Measurements from ENCODE around the gene IFT43.
"Not testable (repeated sequence)": the region's sequence is repeated elsewhere in the genome, so short reads cannot be mapped to it uniquely, and the experiment has no call there.

IFT43 gene

GRCh38 chr14:75980856-75981255 is 4.7 kb upstream of the IFT43 start:
- DNase-seq (ENCODE audit: low read depth), result no peak

GRCh38 chr14:75981426-75982265 is 3.9 kb upstream of the IFT43 start, which contains the start of gene TGFB3:
TSS of gene TGFB3 (minus strand) at chr14:75981995. CDS start at chr14:75980893, 1,102 bp downstream.
- no peak for DNase-seq (ENCODE audit: low read depth)

GRCh38 chr14:75982266-75983018 is 3.1 kb upstream of the IFT43 start:
- peak; percentile 45 for DNase-seq (ENCODE audit: low read depth)

- DNase-seq (ENCODE audit: low read depth), result no peak
Observed at GRCh38 chr14:75983019-75983358, 2.6 kb upstream of the IFT43 start.

GRCh38 chr14:75984674-75985073 is 889 bp upstream of the IFT43 start:
- DNase-seq (ENCODE audit: low read depth), result no peak

GRCh38 chr14:75986439-75986765 is 839 bp downstream of the IFT43 start:
- DNase-seq (ENCODE audit: low read depth), result no peak

- DNase-seq (ENCODE audit: low read depth), result no peak
Observed at GRCh38 chr14:75987201-75987970, 1.8 kb downstream of the IFT43 start.

GRCh38 chr14:75989134-75989533 is 3.6 kb downstream of the IFT43 start:
- DNase-seq (ENCODE audit: low read depth), result no peak

- DNase-seq (ENCODE audit: low read depth), result no peak
Observed at GRCh38 chr14:75990297-75990696, 4.7 kb downstream of the IFT43 start.

GRCh38 chr14:75991753-75992152 is 6.2 kb downstream of the IFT43 start:
- no peak for DNase-seq (ENCODE audit: low read depth)

GRCh38 chr14:75993567-75994041 is 8.0 kb downstream of the IFT43 start:
- DNase-seq (ENCODE audit: low read depth), result no peak

GRCh38 chr14:75995372-75996041 is 9.9 kb downstream of the IFT43 start:
- no peak for DNase-seq (ENCODE audit: low read depth)

- no peak for DNase-seq (ENCODE audit: low read depth)
Observed at GRCh38 chr14:75996488-75996887, 10.9 kb downstream of the IFT43 start.

GRCh38 chr14:75999511-76000190 is 14.1 kb downstream of the IFT43 start:
- no peak for DNase-seq (ENCODE audit: low read depth)

- DNase-seq (ENCODE audit: low read depth), result no peak
Observed at GRCh38 chr14:76002383-76002782, 16.8 kb downstream of the IFT43 start.

- DNase-seq (ENCODE audit: low read depth), result no peak
Observed at GRCh38 chr14:76006253-76006652, 20.7 kb downstream of the IFT43 start.

- DNase-seq (ENCODE audit: low read depth), result no peak
Observed at GRCh38 chr14:76007379-76007778, 21.8 kb downstream of the IFT43 start.

- DNase-seq (ENCODE audit: low read depth), result no peak
Observed at GRCh38 chr14:76007852-76008251, 22.3 kb downstream of the IFT43 start.

- DNase-seq (ENCODE audit: low read depth), result not testable (repeated sequence)
Observed at GRCh38 chr14:76009627-76010026, 24.1 kb downstream of the IFT43 start.

- no peak for DNase-seq (ENCODE audit: low read depth)
Observed at GRCh38 chr14:76011930-76012329, 26.4 kb downstream of the IFT43 start.

GRCh38 chr14:76012354-76012753 is 26.8 kb downstream of the IFT43 start:
- no peak for DNase-seq (ENCODE audit: low read depth)

Measured in stimulated activated CD8-positive, alpha-beta memory T cell treated with anti-CD3 and anti-CD28 coated beads, Interleukin-15, amount 100 ng/mL, for 24 hours (primary cell).